Keratinocyte (primary cell): ENCODE results near the gene CPPED1.

ENCODE experiments used
- CTCF ChIP-seq, 3 experiments: IDR thresholded peaks in 1 of 3; conservative IDR thresholded peaks in 1 of 3; optimal IDR thresholded peaks in 1 of 3; 2 replicates in 2 of 3; 3 replicates in 1 of 3; pipeline versions ENCODE3 to v1.5.1; 2011; ENCODE audit warnings: low read length in 3 of 3, mild to moderate bottlenecking in 3 of 3, moderate library complexity in 2 of 3, control low read depth in 1 of 3, inconsistent platforms in 1 of 3; ENCODE audit not compliant: insufficient read depth in 2 of 3; ENCODE audit errors: extremely low read depth in 1 of 3
- EZH2 ChIP-seq: IDR thresholded peaks from one replicate; pipeline ENCODE4 v1.6.1; 2012; ENCODE audit warnings: inconsistent platforms, mild to moderate bottlenecking, low read length, moderate library complexity

- TF ChIP-seq CTCF (optimal IDR thresholded peaks at IDR 0.05 in 1 of 3, IDR thresholded peaks at IDR 0.05 in 1 of 3, conservative IDR thresholded peaks at IDR 0.05 in 1 of 3; ENCODE audit: extremely low read depth in 1 of 3, insufficient read depth in 2 of 3, low read length in 3 of 3) = no peak
- no peak for TF ChIP-seq EZH2
Measured at GRCh38 chr16:12646490-12647274, 157.0 kb downstream of the CPPED1 start.
